Epidermal melanocyte (primary cell): ENCODE data around the gene AOPEP.
A peak's percentile ranks its signal among the peaks of the same experiment; 100 is the strongest.

Experiments used
- DNase-seq: peaks from one replicate; pipeline ENCODE4 v3.0.0; 2011; ENCODE audit warnings: low spot score; ENCODE audit not compliant: insufficient read length

Gene AOPEP

DNA sequence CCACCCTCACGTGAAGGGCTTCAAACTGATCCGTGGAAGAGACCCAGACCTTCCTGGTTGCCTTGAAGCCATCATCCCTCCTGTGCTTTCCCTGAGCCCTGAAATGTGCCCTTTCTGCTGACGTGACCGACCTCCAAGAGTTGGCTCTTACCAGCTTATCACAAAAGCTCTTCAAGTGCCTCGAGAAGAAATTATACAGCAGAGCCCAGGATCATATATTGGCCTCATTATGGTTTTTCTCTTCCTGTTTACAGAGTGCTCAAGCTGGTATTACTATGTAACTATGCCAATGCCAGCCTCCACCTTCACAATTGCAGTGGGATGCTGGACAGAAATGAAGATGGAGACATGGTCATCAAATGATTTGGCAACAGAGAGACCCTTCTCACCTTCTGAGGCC, 66.0 kb downstream of the AOPEP start:
- no peak for DNase-seq

GRCh38 chr9:94794476-94795167, 68.1 kb downstream of the AOPEP start:
- no peak for DNase-seq

DNA sequence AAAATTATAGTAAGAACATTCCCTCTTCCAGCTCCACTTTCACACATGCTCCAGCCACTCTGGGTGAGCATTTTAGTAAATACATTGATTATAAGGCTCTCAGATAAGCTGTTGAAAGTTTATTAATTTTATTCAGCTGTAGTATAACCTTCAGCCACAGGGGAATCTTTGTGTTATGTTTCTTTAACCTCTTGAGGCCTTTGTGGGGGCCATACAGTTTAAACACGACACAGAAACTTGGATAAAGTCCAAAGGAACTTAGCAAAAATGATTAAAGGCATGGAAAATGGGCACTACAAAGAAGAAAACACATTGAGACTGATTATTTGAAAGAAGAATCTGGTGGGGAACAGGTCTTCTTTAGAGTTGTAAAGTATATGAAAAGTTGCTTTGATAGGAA, 70.2 kb downstream of the AOPEP start:
- DNase-seq: no peak

DNA sequence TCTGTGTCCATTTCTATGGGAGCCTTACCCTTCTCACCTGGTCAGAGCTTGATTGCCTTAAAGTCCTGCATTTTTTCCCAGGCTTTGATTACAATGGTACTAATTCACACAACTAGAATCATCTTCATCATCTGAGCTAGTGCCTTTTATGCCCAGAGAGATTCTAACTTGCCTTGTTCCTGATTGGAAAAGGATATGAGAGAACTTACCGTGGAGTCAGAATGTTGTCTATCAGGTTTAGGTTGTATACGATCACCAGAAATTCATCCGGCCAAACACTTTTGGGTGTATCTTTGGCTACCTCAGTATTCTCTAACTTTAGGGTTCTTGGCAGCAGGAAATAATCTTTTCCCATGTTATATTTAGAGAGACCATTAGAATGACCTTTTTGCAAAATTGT, 71.7 kb downstream of the AOPEP start:
- no peak for DNase-seq

DNA sequence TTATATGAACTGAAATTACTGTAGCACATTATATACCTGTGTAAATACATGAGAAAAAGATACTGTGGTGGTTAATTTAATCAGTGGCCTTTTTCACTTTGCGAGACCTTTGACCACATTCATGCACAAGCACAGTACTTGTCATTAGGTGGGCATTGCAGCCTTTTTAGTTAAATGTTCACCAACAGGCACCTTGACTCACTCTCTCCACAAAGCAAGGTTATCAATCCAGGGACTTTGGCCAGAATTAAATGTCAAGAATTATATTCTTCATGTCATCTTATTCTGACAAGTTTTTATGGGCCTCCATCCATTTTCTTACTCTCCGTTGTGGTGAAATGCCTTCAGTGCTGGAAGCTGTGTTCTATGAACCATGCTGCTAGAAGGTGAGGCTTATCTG, 72.2 kb downstream of the AOPEP start:
- no peak for DNase-seq

GRCh38 chr9:94799578-94800264, 73.2 kb downstream of the AOPEP start:
- peak; percentile 50 for DNase-seq

- DNase-seq: no peak
Observed at GRCh38 chr9:94800424-94801117, 74.1 kb downstream of the AOPEP start.

DNA sequence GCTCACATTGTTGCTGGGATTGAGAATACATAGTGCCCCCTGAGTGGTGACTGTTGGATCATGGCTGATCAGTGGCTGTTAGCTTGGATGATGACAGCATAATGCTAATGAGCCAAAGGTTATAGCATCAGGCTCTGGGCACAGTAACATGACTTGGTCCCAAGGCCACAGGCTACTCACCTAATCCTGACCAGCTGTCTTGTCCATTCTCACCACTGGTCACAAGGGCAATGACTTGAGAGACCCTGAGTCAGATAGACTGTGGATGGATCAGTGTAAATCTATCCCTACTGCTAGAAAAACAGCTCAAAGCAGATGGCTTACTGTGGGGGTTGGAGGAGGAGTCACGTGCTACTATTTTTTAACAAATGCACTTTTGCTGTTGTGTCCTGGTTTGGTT, 74.7 kb downstream of the AOPEP start:
- no peak for DNase-seq

- peak; percentile 32 for DNase-seq
Observed at GRCh38 chr9:94801681-94802080, 75.2 kb downstream of the AOPEP start.

- DNase-seq: no peak
Observed at GRCh38 chr9:94802251-94802650, 75.8 kb downstream of the AOPEP start.

- no peak for DNase-seq
Observed at GRCh38 chr9:94802793-94803192, 76.3 kb downstream of the AOPEP start.

DNA sequence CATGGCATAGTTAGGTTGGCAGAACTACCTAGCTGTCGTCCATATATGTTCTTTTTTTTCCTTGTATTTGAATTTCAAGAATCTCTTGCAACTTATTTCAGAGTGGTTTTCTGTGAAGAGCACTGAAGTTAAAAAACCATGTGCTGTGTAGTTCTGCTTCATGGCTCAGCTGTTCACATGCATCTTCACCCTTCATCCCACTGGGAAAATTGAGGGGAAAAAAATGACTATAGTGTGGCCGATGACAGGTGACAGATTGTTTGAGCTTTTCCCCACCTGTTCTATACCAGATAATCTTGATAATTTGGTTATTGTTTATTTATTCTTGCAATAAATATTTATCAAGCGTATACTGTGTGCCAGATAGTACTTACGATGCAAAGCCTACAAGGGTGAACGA, 77.8 kb downstream of the AOPEP start:
- DNase-seq: no peak

GRCh38 chr9:94805051-94805489, 78.6 kb downstream of the AOPEP start:
- no peak for DNase-seq

DNA sequence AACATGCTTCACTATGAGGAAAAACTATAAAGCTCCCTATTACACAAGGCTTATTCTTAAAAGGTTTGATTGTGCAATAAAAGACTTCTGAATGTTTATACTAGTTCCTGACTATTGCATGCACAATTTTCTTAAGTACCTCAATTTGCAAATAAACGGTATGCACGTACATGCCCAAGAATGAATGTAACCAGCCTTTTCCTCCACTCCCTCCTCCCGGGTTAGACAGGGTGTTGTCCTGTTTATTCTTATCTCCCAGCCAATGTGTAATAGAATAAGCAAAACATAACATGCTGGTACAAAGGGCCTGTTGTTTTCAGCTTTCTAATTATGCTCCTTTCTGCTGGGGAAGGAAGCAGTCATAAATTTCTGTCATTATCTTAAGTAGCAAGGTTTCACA, 79.1 kb downstream of the AOPEP start:
- peak; percentile 80 for DNase-seq

GRCh38 chr9:94806307-94806893, 79.9 kb downstream of the AOPEP start:
- no peak for DNase-seq

DNA sequence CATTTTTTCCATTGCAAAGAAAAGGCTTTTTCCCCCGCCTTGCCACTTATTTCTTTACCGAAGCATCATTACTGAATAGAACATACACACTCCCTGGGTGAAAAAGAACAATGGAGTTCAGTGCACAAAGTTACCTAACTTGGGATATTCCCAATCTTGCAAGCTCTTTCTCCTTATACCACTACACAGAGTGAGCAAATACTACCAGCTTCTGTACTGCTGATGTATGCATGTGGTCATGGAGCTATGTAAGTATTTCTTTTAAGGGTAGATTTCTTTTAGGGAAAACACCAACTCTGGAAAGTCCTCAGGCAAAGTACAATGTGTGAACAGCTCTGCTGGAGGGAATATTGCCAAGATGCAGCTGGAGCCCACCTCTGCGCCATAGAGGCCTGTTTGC, 81.1 kb downstream of the AOPEP start:
- DNase-seq: no peak

DNA sequence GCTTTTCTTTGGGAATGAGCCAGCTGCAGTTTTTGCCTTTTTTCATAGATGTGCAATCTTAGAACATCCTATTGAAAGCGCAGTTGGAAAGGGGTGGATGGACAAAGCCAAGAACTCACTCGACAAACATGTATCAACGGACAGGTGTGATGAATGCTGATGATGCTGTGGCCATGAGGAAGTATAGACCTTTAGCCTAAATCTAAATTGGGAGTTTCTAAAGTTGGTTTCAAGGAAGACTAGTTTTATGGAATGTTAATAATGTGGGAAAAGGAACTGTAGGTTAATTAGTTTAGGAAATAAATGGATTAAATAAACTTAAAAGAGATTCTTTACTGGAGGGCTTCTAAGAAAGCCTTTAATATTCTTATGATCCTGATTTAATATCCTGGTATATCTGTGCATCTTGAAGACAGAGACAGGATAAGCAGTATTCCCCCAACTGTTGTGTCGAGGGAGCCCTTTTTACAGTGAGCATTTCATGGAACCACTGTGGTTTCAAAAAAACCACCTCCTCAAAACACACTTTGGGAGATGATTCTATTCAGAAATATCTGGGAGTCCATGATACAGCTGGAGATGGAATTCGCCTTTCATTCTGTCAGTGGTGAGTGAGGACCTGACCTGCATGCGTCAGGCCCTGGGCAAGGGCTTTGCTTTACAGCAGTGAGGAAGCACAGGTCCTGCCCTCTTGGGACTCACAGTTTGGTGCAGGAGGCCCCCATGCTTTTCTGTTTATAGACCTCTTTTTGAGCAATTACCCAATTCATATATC, 82.6 kb downstream of the AOPEP start:
- no peak for DNase-seq

DNA sequence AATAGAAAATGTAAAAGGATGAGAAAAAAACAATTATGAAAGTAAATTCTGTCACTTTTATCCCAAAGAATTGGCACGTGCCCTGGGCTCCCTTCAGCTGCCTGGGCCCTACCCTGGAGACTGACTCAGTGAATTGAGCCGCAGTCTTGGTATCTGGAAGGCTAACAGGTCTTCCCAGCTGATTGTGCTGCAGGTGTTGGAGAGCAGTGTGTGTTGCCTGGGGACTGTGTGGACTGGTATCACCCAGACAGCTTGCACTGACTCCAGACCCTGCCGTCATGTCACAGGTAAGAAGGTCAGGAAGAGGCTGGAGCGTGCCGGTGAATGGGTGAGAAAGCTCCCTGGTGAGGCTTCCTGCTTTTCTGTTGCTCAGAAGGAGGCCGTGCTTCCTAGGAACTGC, 83.3 kb downstream of the AOPEP start:
- DNase-seq: no peak

DNA sequence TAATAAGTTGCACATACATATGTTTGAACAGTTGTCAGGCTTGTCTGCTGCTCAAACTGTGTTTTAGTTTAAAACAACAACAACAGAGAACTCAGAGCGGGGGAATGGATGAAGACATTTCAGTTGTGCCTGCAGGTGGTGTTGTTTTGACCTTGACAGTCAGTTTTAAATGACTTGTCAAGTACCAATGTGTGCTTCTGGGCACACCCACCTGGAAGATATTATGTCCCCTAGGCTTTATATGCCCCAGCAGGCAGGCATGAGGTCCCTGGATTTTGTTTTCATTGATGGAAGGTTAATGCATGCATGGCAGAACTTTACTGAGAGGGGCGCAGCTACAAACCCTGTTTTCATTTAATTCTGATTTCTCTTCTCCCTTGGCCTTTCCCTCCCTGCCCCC, 84.6 kb downstream of the AOPEP start:
- no peak for DNase-seq

GRCh38 chr9:94812343-94812742, 85.8 kb downstream of the AOPEP start:
- DNase-seq: peak; percentile 37

GRCh38 chr9:94813379-94813778, 86.9 kb downstream of the AOPEP start:
- DNase-seq: no peak
